Transverse colon (tissue), 4 donors: ENCODE data around the gene L3MBTL4. TPM values are rescaled to one million over a fixed set of nuclear protein-coding genes. Genes with fewer than 3 reads are reported as not detected.

Source experiments
- DNase-seq: peaks from one replicate; pipeline ENCODE4 v3.0.0-alpha.2; 2019
- H3K27ac ChIP-seq, 4 donors: fragments of 200-600 bp; sonication (generic); 2 replicates each; pipeline ENCODE4 v1.5.1; 2016 to 2018; ENCODE audit warnings: inconsistent platforms in 4 of 4
- H3K27me3 ChIP-seq: fragments of 200-600 bp; sonication (generic); 2 replicates; pipeline ENCODE4 v1.5.1; 2017; ENCODE audit warnings: inconsistent platforms
- H3K36me3 ChIP-seq, 4 donors: fragments of 200-600 bp; sonication (generic); 2 replicates each; pipeline ENCODE4 v1.5.1; 2017 to 2019; ENCODE audit warnings: inconsistent platforms in 4 of 4
- H3K4me1 ChIP-seq, 4 donors: fragments of 200-600 bp; sonication (generic); 2 replicates each; pipeline ENCODE4 v1.5.1; 2017 to 2020; ENCODE audit warnings: inconsistent platforms in 4 of 4
- H3K4me3 ChIP-seq, 4 donors: fragments of 200-600 bp; sonication (generic); 1 replicate in 1 of 4; 2 replicates in 3 of 4; pipeline versions ENCODE4 v1.5.1 to v1.6.1; 2017 to 2019; ENCODE audit warnings: inconsistent platforms in 4 of 4
- H3K9me3 ChIP-seq, 2 donors: fragments of 200-600 bp; sonication (generic); 2 replicates each; pipeline ENCODE4 v1.5.1; 2017 to 2019; ENCODE audit warnings: inconsistent platforms in 2 of 2
- CTCF ChIP-seq, 5 experiments: fragments of 200-600 bp in 3 of 5; fragments of 450-650 bp in 2 of 5; sonication (generic) in 3 of 5; IDR thresholded peaks; 1 replicate in 2 of 5; 2 replicates in 3 of 5; pipeline ENCODE4 v1.5.1; 2016 to 2017; ENCODE audit warnings: antibody characterized with exemption in 5 of 5, inconsistent platforms in 3 of 5, mild to moderate bottlenecking in 2 of 5, moderate library complexity in 1 of 5
- EP300 ChIP-seq: sonication (generic); formaldehyde crosslinking; IDR thresholded peaks from one replicate; pipeline ENCODE4 v1.6.1; 2017; ENCODE audit warnings: antibody characterized with exemption, low read depth
- POLR2A ChIP-seq: fragments of 450-650 bp; IDR thresholded peaks from one replicate; pipeline ENCODE4 v1.6.1; 2016; ENCODE audit warnings: antibody characterized with exemption, mild to moderate bottlenecking, moderate library complexity
- POLR2AphosphoS5 ChIP-seq, 3 donors: sonication (generic); formaldehyde crosslinking; IDR thresholded peaks; one replicate each; pipeline ENCODE4 v1.6.1; 2016; ENCODE audit warnings: antibody characterized with exemption in 3 of 3
- WGBS, 2 donors: methylation state at CpG; one replicate each; pipeline ENCODE4 v1.1.5; 2018; ENCODE audit warnings: low coverage in 1 of 2; 5-methylcytosine and 5-hydroxymethylcytosine counted together
- in situ Hi-C, 4 donors: fragments of 200-750 bp; cut with MboI; loops; one replicate each; pipeline versions ENCODE4 v1.15.0 to v1.15.1; 2017; ENCODE audit warnings: low sequenced_read_pairs in 3 of 4, low pct_ligation_motif_present in 1 of 4, low pct_unique_long_range_greater_than_20kb in 1 of 4
- intact Hi-C: fragments of 100-400 bp; cut with DNase I; formaldehyde crosslinking; loops from one replicate; pipeline ENCODE4 v1.15.1; 2023; ENCODE audit warnings: low total_unique reads
- total RNA-seq, 4 donors: library from RNA; depleted of rRNA; stranded (reverse); fragments of >200 nt; gene quantifications; one replicate each; pipeline ENCODE4 v1.1.0, GENCODE V29; 2016

The L3MBTL4 gene
- total RNA-seq, 4 donors from 2014 or later: 0.20 to 4.9 (median 2.9) TPM

GRCh38 chr18:6204476-6204875 is 210.2 kb downstream of the L3MBTL4 start:
- H3K27ac ChIP-seq: no peak overlapping the region
- H3K36me3 ChIP-seq: no peaks in the 10 kb centered on the region
- no peak for DNase-seq

GRCh38 chr18:6203791-6204190 is 210.9 kb downstream of the L3MBTL4 start:
- intact Hi-C loops (no loop called here), in situ Hi-C loops (loop anchor here in 1 of 4 donors (25.0 kb wide), 1 partner anchor 91 kb away; no protein-coding TSS in a partner anchor)
- Histone ChIP-seq H3K9me3 (no peaks in the 10 kb centered on the region), H3K27me3 (no peaks in the 10 kb centered on the region), H3K4me3 (no peak overlapping the region), H3K4me1 (no peaks in the 10 kb centered on the region), H3K27ac (no peak overlapping the region), H3K36me3 (no peaks in the 10 kb centered on the region)
- WGBS, 2 donors: 51% methylated on average over 3 of the region's 3 CpGs; no CpG with 5 or more reads in 1 of the 2 donors
- TF ChIP-seq CTCF (IDR thresholded peaks at IDR 0.05): no peak
- no peak for TF ChIP-seq POLR2A
- no peak for TF ChIP-seq POLR2AphosphoS5 (IDR thresholded peaks at IDR 0.05)
- no peak for TF ChIP-seq EP300
- peak; percentile 11 for DNase-seq

More at GRCh38 chr18:6204476-6204875, 210.2 kb downstream of the L3MBTL4 start:
- Histone ChIP-seq H3K27me3 (no peaks in the 10 kb centered on the region), H3K9me3 (no peaks in the 10 kb centered on the region), H3K4me3 (no peak overlapping the region), H3K4me1 (no peaks in the 10 kb centered on the region)
- no peak for TF ChIP-seq POLR2AphosphoS5 (IDR thresholded peaks at IDR 0.05)
- TF ChIP-seq POLR2A: no peak
- TF ChIP-seq CTCF (IDR thresholded peaks at IDR 0.05): no peak
- no peak for TF ChIP-seq EP300
- intact Hi-C loops (no loop called here), in situ Hi-C loops (loop anchor here in 1 of 4 donors (25.0 kb wide), 1 partner anchor 92 kb away; no protein-coding TSS in a partner anchor)

GRCh38 chr18:6202861-6203260 is 211.8 kb downstream of the L3MBTL4 start:
- Histone ChIP-seq H3K27ac (no peak overlapping the region), H3K27me3 (no peaks in the 10 kb centered on the region), H3K9me3 (no peaks in the 10 kb centered on the region), H3K4me3 (no peak overlapping the region), H3K4me1 (no peaks in the 10 kb centered on the region), H3K36me3 (no peaks in the 10 kb centered on the region)
- TF ChIP-seq CTCF (IDR thresholded peaks at IDR 0.05) (no peak), POLR2AphosphoS5 (IDR thresholded peaks at IDR 0.05) (no peak), POLR2A (no peak), EP300 (no peak)
- 62% methylated on average over 1 of the region's 1 CpG; no CpG with 5 or more reads in 1 of the 2 donors for whole genome bisulfite sequencing, 2 donors
- no peak for DNase-seq
- in situ Hi-C loops: loop anchor here in 1 of 4 donors (25.0 kb wide), 1 partner anchor 91 kb away; no protein-coding TSS in a partner anchor
- intact Hi-C loops: no loop called here

- no peak for DNase-seq
- in situ Hi-C loops: loop anchor here in 1 of 4 donors (25.0 kb wide), 1 partner anchor 88 kb away; no protein-coding TSS in a partner anchor
- H3K36me3 ChIP-seq: no peaks in the 10 kb centered on the region
- TF ChIP-seq POLR2A: no peak
- no peak for TF ChIP-seq EP300
- no peak overlapping the region for H3K27ac ChIP-seq
- no peaks in the 10 kb centered on the region for H3K9me3 ChIP-seq
- H3K4me3 ChIP-seq: no peak overlapping the region
- intact Hi-C loops: no loop called here
- H3K4me1 ChIP-seq: no peaks in the 10 kb centered on the region
- 77 to 94% methylated on average over 4 of the region's 4 CpGs for WGBS, 2 donors
- no peaks in the 10 kb centered on the region for H3K27me3 ChIP-seq
Measured at GRCh38 chr18:6200204-6200774, 214.4 kb downstream of the L3MBTL4 start.
